GM18526 (cell line): ENCODE measurements around the gene ARHGDIA.

Source experiments
- POLR2A ChIP-seq: IDR thresholded peaks from 3 replicates; pipeline ENCODE4 v1.6.1; 2011; ENCODE audit not compliant: insufficient read length; ENCODE audit errors: extremely low read depth

The ARHGDIA gene

GRCh38 chr17:81837641-81838040 is 33.5 kb downstream of the ARHGDIA start:
- no peak for TF ChIP-seq POLR2A

GRCh38 chr17:81834831-81835267 is 36.3 kb downstream of the ARHGDIA start, which contains the start of gene PPP1R27:
TSS of gene PPP1R27 (minus strand) at chr17:81835050. CDS start at chr17:81834953, 97 bp downstream.
- no peak for TF ChIP-seq POLR2A

- no peak for TF ChIP-seq POLR2A
Observed at GRCh38 chr17:81833921-81834830, 37.0 kb downstream of the ARHGDIA start.

GRCh38 chr17:81833160-81833920 is 37.8 kb downstream of the ARHGDIA start, which contains the start of gene MCRIP1:
TSS of gene MCRIP1 (minus strand) at chr17:81833291. CDS start at chr17:81824506, 8,785 bp downstream.
- peak; percentile 86 for TF ChIP-seq POLR2A

GRCh38 chr17:81832608-81833159 is 38.5 kb downstream of the ARHGDIA start:
- TF ChIP-seq POLR2A: no peak

- no peak for TF ChIP-seq POLR2A
Observed at GRCh38 chr17:81831957-81832607, 39.1 kb downstream of the ARHGDIA start.

- no peak for TF ChIP-seq POLR2A
Observed at GRCh38 chr17:81831563-81831956, 39.6 kb downstream of the ARHGDIA start.

GRCh38 chr17:81829858-81830257 is 41.3 kb downstream of the ARHGDIA start:
- TF ChIP-seq POLR2A: no peak

- no peak for TF ChIP-seq POLR2A
Observed at GRCh38 chr17:81828656-81829055, 42.5 kb downstream of the ARHGDIA start.

- TF ChIP-seq POLR2A: no peak
Observed at GRCh38 chr17:81825841-81826466, 45.2 kb downstream of the ARHGDIA start.

- no peak for TF ChIP-seq POLR2A
Observed at GRCh38 chr17:81824595-81824994, 46.5 kb downstream of the ARHGDIA start.

- TF ChIP-seq POLR2A: no peak
Observed at GRCh38 chr17:81823820-81824550, 47.2 kb downstream of the ARHGDIA start.

GRCh38 chr17:81822996-81823819 is 47.9 kb downstream of the ARHGDIA start:
- TF ChIP-seq POLR2A: no peak
